ENCODE results near the gene SIGLEC15. TPM values are rescaled to one million over a fixed set of nuclear protein-coding genes. Genes with fewer than 3 reads are reported as not detected.
A peak's percentile ranks its signal among the peaks of the same experiment; 100 is the strongest.

The SIGLEC15 gene
- polyA plus RNA-seq, 3 donors = 6.5 to 9.9 (median 7.8) TPM

- TF ChIP-seq, protein P1, sequence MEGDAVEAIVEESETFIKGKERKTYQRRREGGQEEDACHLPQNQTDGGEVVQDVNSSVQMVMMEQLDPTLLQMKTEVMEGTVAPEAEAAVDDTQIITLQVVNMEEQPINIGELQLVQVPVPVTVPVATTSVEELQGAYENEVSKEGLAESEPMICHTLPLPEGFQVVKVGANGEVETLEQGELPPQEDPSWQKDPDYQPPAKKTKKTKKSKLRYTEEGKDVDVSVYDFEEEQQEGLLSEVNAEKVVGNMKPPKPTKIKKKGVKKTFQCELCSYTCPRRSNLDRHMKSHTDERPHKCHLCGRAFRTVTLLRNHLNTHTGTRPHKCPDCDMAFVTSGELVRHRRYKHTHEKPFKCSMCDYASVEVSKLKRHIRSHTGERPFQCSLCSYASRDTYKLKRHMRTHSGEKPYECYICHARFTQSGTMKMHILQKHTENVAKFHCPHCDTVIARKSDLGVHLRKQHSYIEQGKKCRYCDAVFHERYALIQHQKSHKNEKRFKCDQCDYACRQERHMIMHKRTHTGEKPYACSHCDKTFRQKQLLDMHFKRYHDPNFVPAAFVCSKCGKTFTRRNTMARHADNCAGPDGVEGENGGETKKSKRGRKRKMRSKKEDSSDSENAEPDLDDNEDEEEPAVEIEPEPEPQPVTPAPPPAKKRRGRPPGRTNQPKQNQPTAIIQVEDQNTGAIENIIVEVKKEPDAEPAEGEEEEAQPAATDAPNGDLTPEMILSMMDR (IDR thresholded peaks at IDR 0.05) = no peak
- no peak overlapping the region for H3K9ac ChIP-seq (ENCODE audit: insufficient read depth, low read length, poor library complexity, severe bottlenecking)
- no peaks in the 10 kb centered on the region for H3K36me3 Mint-ChIP-seq
- no peaks in the 10 kb centered on the region for H3K9me3 Mint-ChIP-seq
- H3K4me1 ChIP-seq (ENCODE audit: control insufficient read depth in 1 of 2, insufficient read depth in 2 of 2, low read length in 2 of 2) = no peaks in the 10 kb centered on the region
- intact Hi-C loops (cut with micrococcal nuclease) = no loop called here
- H3K79me2 ChIP-seq (ENCODE audit: insufficient read depth, low read length) = no peaks in the 10 kb centered on the region
- peaks cover 0 to 4% (median under 1%) of the 10 kb centered on the region in 3 donors for H3K27me3 Mint-ChIP-seq (ENCODE audit: low read depth in 3 of 3)
- DNase-seq = no peak
- no peaks in the 10 kb centered on the region for H3K27me3 ChIP-seq (ENCODE audit: control insufficient read depth in 2 of 2, insufficient read depth in 2 of 2, low read length in 2 of 2)
- H2AFZ ChIP-seq (ENCODE audit: insufficient read depth, low read depth, low read length, poor library complexity, severe bottlenecking) = no peak overlapping the region
- no peak overlapping the region for H3K4me3 Mint-ChIP-seq
- WGBS (ENCODE audit: insufficient coverage) = 100% methylated on average over 1 of the region's 1 CpG
- H4K20me1 ChIP-seq (ENCODE audit: insufficient read depth, low read length) = no peaks in the 10 kb centered on the region
- H3K36me3 ChIP-seq (replicated peaks in 1 of 2; ENCODE audit: control insufficient read depth in 1 of 2, insufficient read depth in 2 of 2, low read length in 2 of 2) = no peaks in the 10 kb centered on the region
- no peak overlapping the region for H3K27ac ChIP-seq (ENCODE audit: low read depth in 1 of 2, low read length in 2 of 2)
- H3K27ac Mint-ChIP-seq = no peak overlapping the region
- no peaks in the 10 kb centered on the region for H3K9me3 ChIP-seq (replicated peaks in 1 of 2; ENCODE audit: control insufficient read depth in 1 of 2, insufficient read depth in 1 of 2, low read length in 2 of 2)
- H3K4me3 ChIP-seq (replicated peaks in 1 of 3; ENCODE audit: low read depth in 2 of 3, low read length in 3 of 3) = no peak overlapping the region
- H3K4me1 Mint-ChIP-seq = peaks cover under 1% of the 10 kb centered on the region
- H3K4me2 ChIP-seq (replicated peaks; ENCODE audit: extremely low read depth, low read length, poor library complexity, severe bottlenecking) = no peak overlapping the region
These were observed 38.1 kb upstream of the SIGLEC15 start for GRCh38 chr18:45787346-45787745.

DNA sequence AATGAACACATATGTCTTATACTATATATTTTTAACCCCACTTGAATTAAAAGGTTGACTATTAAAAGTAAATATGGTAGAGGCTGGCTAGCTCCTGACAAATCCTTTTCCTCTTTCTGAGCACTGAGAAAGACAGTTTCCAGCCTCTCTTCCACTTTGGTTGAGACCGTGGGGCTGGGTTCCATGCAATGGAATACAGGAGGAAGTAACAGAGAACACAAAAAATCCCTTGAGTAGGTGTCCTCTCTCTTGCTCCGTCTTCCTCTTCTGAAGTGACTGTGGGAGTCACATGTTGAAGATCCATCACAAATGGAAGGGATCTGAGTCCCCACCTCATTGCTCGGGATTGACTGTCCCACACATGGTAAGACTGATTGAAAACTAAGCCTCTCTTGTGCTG, 36.6 kb upstream of the SIGLEC15 start:
- Histone ChIP-seq H3K36me3 (replicated peaks in 1 of 2; ENCODE audit: control insufficient read depth in 1 of 2, insufficient read depth in 2 of 2, low read length in 2 of 2) (no peaks in the 10 kb centered on the region), H3K27me3 (ENCODE audit: control insufficient read depth in 2 of 2, insufficient read depth in 2 of 2, low read length in 2 of 2) (no peaks in the 10 kb centered on the region), H3K4me2 (replicated peaks; ENCODE audit: extremely low read depth, low read length, poor library complexity, severe bottlenecking) (no peak overlapping the region), H3K9me3 (replicated peaks in 1 of 2; ENCODE audit: control insufficient read depth in 1 of 2, insufficient read depth in 1 of 2, low read length in 2 of 2) (no peaks in the 10 kb centered on the region), H3K4me1 (ENCODE audit: control insufficient read depth in 1 of 2, insufficient read depth in 2 of 2, low read length in 2 of 2) (peaks cover 3 to 9% of the 10 kb centered on the region in 2 donors), H3K27ac (ENCODE audit: low read depth in 1 of 2, low read length in 2 of 2) (no peak overlapping the region), H3K79me2 (ENCODE audit: insufficient read depth, low read length) (no peaks in the 10 kb centered on the region), H4K20me1 (ENCODE audit: insufficient read depth, low read length) (no peaks in the 10 kb centered on the region), H3K4me3 (replicated peaks in 1 of 3; ENCODE audit: low read depth in 2 of 3, low read length in 3 of 3) (no peak overlapping the region), H2AFZ (ENCODE audit: insufficient read depth, low read depth, low read length, poor library complexity, severe bottlenecking) (no peak overlapping the region), H3K9ac (ENCODE audit: insufficient read depth, low read length, poor library complexity, severe bottlenecking) (no peak overlapping the region)
- Mint-ChIP-seq H3K4me3 (no peak overlapping the region), H3K36me3 (no peaks in the 10 kb centered on the region), H3K27ac (peak overlapping the region in 1 of 7 donors; percentile 16), H3K27me3 (ENCODE audit: low read depth in 3 of 3) (peaks cover 0 to 4% (median 2%) of the 10 kb centered on the region in 3 donors), H3K4me1 (peaks cover 12% of the 10 kb centered on the region), H3K9me3 (no peaks in the 10 kb centered on the region)
- WGBS (ENCODE audit: insufficient coverage) = 80% methylated on average over 1 of the region's 3 CpGs
- TF ChIP-seq, protein P1 (IDR thresholded peaks at IDR 0.05) = no peak
- no peak for DNase-seq
- intact Hi-C loops (cut with micrococcal nuclease) = no loop called here
